ENCODE results near the gene CCDC91.

Gene CCDC91

GRCh38 chr12:28486521-28486920, 296.3 kb downstream of the CCDC91 start:
- TF ChIP-seq ZC3H10 (CRISPR knock-in tag; IDR thresholded peaks at IDR 0.05) (no peak), ISL1 (CRISPR knock-in tag; IDR thresholded peaks at IDR 0.05) (no peak), TOX (CRISPR knock-in tag; IDR thresholded peaks at IDR 0.05; ENCODE audit: borderline replicate concordance) (no peak), CSDC2 (CRISPR knock-in tag; IDR thresholded peaks at IDR 0.05) (no peak)
- TF ChIP-seq, protein P1, sequence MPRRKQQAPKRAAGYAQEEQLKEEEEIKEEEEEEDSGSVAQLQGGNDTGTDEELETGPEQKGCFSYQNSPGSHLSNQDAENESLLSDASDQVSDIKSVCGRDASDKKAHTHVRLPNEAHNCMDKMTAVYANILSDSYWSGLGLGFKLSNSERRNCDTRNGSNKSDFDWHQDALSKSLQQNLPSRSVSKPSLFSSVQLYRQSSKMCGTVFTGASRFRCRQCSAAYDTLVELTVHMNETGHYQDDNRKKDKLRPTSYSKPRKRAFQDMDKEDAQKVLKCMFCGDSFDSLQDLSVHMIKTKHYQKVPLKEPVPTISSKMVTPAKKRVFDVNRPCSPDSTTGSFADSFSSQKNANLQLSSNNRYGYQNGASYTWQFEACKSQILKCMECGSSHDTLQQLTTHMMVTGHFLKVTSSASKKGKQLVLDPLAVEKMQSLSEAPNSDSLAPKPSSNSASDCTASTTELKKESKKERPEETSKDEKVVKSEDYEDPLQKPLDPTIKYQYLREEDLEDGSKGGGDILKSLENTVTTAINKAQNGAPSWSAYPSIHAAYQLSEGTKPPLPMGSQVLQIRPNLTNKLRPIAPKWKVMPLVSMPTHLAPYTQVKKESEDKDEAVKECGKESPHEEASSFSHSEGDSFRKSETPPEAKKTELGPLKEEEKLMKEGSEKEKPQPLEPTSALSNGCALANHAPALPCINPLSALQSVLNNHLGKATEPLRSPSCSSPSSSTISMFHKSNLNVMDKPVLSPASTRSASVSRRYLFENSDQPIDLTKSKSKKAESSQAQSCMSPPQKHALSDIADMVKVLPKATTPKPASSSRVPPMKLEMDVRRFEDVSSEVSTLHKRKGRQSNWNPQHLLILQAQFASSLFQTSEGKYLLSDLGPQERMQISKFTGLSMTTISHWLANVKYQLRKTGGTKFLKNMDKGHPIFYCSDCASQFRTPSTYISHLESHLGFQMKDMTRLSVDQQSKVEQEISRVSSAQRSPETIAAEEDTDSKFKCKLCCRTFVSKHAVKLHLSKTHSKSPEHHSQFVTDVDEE (CRISPR knock-in tag; IDR thresholded peaks at IDR 0.05): no peak
- no peak for ATAC-seq

DNA sequence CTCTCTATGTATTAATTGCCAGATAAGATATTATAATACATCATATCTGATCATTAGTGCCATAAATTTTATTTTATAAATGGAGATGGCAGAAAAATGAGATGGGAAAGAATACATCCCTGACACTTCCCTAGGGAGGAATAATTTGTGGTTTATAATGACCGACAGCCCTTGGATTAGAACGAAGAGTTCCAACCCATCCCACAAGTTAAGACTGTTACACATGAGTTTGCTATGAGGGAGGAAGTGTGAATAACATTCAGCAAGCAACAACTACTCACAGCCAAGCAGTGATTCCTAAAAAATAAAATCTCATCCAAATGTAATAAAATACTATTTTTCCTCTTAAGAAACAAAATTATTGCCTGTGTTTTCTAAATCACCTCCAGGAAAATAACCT, 299.0 kb downstream of the CCDC91 start:
- ATAC-seq: no peak
- TF ChIP-seq RARB (CRISPR knock-in tag; IDR thresholded peaks at IDR 0.05) (no peak), ZFP3 (CRISPR knock-in tag; IDR thresholded peaks at IDR 0.05) (no peak), ESRRG (CRISPR knock-in tag; IDR thresholded peaks at IDR 0.05) (no peak), ARNTL (CRISPR knock-in tag; IDR thresholded peaks at IDR 0.05; ENCODE audit: borderline replicate concordance, low read depth) (no peak), BACH2 (CRISPR knock-in tag; IDR thresholded peaks at IDR 0.05; ENCODE audit: borderline replicate concordance) (no peak)
- TF ChIP-seq, protein P1 (CRISPR knock-in tag; IDR thresholded peaks at IDR 0.05): no peak
- TF ChIP-seq, protein P2, sequence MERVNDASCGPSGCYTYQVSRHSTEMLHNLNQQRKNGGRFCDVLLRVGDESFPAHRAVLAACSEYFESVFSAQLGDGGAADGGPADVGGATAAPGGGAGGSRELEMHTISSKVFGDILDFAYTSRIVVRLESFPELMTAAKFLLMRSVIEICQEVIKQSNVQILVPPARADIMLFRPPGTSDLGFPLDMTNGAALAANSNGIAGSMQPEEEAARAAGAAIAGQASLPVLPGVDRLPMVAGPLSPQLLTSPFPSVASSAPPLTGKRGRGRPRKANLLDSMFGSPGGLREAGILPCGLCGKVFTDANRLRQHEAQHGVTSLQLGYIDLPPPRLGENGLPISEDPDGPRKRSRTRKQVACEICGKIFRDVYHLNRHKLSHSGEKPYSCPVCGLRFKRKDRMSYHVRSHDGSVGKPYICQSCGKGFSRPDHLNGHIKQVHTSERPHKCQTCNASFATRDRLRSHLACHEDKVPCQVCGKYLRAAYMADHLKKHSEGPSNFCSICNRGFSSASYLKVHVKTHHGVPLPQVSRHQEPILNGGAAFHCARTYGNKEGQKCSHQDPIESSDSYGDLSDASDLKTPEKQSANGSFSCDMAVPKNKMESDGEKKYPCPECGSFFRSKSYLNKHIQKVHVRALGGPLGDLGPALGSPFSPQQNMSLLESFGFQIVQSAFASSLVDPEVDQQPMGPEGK (CRISPR knock-in tag; IDR thresholded peaks at IDR 0.05; ENCODE audit: borderline replicate concordance): no peak

DNA sequence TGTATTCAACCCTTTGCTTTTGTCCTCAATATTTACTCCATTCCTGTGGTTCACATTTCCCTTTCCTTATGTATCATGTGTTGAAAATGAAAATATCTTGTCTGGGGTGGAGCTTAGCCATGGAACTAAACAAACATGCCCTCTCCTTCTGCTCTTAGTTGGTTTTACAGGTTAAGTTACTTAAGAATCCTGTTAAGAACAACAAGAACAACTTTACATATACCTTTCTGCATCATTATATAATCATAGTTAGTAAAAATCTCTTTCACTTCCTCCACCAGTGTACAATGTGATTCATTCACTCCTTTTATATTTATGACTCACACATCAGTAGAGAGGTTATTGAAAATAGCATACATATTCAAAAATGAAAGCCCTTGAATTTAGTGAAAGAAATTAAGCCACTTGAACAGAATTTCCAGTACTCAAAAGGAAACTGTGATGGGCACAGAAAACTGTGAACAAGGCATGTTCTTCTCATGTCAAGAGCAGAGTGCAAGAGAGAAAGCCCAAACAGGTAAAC, 307.7 kb downstream of the CCDC91 start:
- peak; percentile 61; the same call in 2 of the 3 replicates for ATAC-seq
- TF ChIP-seq RARB (CRISPR knock-in tag; IDR thresholded peaks at IDR 0.05) (no peak), ZC3H10 (CRISPR knock-in tag; IDR thresholded peaks at IDR 0.05) (no peak), ZNF565 (CRISPR knock-in tag; conservative IDR thresholded peaks at IDR 0.05; ENCODE audit: low read depth) (no peak), SNAI2 (CRISPR knock-in tag; IDR thresholded peaks at IDR 0.05) (no peak), CSDC2 (CRISPR knock-in tag; IDR thresholded peaks at IDR 0.05) (no peak), ZNF8 (CRISPR knock-in tag; IDR thresholded peaks at IDR 0.05) (no peak), ZNF70 (CRISPR knock-in tag; IDR thresholded peaks at IDR 0.05) (no peak), TOX (CRISPR knock-in tag; IDR thresholded peaks at IDR 0.05; ENCODE audit: borderline replicate concordance) (no peak), GLIS3 (CRISPR knock-in tag; IDR thresholded peaks at IDR 0.05) (no peak), TCF4 (CRISPR knock-in tag; IDR thresholded peaks at IDR 0.05; ENCODE audit: borderline replicate concordance) (no peak), OSR1 (CRISPR knock-in tag; IDR thresholded peaks at IDR 0.05) (no peak)
- TF ChIP-seq, protein P3, sequence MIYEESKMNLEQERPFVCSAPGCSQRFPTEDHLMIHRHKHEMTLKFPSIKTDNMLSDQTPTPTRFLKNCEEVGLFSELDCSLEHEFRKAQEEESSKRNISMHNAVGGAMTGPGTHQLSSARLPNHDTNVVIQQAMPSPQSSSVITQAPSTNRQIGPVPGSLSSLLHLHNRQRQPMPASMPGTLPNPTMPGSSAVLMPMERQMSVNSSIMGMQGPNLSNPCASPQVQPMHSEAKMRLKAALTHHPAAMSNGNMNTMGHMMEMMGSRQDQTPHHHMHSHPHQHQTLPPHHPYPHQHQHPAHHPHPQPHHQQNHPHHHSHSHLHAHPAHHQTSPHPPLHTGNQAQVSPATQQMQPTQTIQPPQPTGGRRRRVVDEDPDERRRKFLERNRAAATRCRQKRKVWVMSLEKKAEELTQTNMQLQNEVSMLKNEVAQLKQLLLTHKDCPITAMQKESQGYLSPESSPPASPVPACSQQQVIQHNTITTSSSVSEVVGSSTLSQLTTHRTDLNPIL (CRISPR knock-in tag; IDR thresholded peaks at IDR 0.05; ENCODE audit: low read depth): no peak
- TF ChIP-seq, protein P2 (CRISPR knock-in tag; IDR thresholded peaks at IDR 0.05; ENCODE audit: borderline replicate concordance): no peak
- TF ChIP-seq, protein P1 (CRISPR knock-in tag; IDR thresholded peaks at IDR 0.05): no peak

Measured in SK-N-SH treated with all-trans-retinoic acid at 6 μM for 48 hours (cell line).